Measurements from ENCODE around the gene SLC48A1.
"Not testable (repeated sequence)": the region's sequence is repeated elsewhere in the genome, so short reads cannot be mapped to it uniquely, and the experiment has no call there.

The SLC48A1 gene

GRCh38 chr12:47813511-47814196, 40.6 kb downstream of the SLC48A1 start:
- DNase-seq, result no peak

DNA sequence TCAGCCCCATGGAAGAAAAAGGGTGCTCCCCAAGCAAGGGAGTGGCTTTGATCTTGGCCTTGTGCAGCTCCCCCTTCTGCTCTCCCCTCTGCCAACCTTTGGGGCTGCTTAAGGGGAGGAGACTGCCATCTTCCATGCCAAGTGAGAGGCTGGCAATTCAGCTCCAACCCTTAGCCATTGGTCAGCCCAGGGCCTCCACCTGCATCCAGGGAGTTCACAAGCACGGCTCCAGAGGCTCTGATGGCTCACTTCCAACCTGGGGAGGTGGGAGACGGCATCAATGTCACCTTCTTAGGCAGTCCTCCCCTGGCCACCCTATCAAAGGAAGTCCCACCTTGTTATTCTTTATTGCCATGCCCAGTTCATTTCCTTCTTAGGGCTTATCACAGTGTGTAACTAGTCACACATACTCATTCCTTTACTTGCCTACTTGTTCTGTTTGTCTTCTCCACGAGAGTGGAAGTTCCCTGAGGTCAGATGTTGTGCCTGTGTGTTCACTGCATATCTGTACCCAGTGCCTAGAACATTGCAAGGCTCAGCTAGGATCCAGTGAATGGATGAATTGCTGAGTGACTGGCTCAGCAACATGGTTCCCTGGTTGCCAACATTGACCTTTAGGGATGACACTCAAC, 41.6 kb downstream of the SLC48A1 start:
- DNase-seq, result peak; percentile 42

GRCh38 chr12:47815447-47815846, 42.4 kb downstream of the SLC48A1 start:
- DNase-seq, result not testable (repeated sequence)

DNA sequence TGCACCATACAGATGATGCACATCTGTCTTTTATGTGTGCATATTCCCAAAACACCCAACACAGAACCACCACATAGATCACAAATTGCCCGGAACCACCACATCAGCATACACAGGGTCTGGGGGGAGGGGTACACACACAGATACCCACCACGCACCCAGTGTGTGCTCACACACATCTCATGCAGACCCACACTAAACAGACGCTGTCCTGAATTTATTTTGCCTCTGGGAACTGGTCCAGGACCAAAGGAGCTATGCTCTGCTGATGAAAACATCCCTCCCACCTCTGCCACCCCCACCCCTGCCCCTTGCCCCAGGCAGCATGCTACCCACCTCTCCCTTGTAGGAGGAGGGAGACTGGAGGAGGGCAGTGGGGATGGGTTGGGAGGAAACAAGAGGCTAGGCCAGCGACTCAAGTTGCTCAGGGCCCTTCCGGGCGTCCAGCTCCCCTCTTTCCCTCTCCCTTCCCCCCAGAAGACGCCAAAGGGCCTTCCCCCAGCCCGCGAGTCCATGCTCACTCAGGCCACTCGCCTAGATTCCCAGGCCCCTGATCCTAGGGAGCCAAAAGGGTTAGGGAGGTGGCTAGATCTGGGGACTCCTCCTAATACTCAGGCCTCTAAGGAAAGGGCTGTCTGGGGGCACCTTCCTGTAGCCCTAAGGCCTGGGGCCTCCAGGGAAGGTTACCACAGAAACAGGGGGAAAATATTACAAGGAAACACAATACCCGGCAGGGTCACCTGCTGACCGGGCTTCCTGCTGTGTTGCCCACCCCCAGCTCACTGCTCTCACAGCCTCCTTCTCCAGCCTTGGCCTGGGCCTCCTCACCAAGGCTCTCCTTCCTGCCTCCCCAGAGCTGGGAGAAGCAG, 43.6 kb downstream of the SLC48A1 start:
- peak; percentile 49 for DNase-seq

GRCh38 chr12:47817272-47818006, 44.4 kb downstream of the SLC48A1 start:
- DNase-seq, result no peak

- no peak for DNase-seq
These were observed 45.0 kb downstream of the SLC48A1 start for GRCh38 chr12:47818007-47818376.

DNA sequence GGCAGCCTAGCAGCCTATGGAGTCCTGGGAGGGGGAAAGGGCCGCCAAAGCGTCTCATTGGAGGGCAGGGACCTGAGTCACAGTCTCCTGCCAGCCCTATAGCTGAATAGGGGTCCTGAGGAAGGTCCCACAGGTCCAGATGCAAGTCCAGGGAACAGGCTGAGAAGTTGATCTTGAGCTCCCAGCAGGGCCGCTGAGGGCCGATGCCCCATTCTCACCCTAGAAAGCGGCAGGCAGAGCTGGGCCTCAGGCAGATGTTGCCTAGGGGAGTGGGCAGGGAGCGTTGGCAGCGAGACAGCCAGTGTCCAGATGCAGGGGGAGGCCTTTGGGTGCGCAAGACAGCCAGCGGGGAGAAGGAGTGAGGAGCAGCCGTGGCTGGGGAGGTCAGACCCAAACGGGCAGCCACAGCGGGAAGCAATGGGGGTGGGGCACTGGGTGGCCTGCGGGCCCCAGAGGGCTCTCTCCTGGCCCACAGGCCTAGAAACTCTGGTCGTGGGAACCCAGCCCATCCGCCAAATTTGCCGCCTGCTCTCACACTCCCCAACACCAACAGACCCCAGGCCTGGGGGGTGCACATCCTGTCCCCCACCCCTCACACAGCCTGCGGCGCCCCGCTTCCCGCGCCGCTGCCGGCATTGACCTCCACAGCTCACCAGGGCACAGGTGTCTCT, 45.6 kb downstream of the SLC48A1 start:
- peak; percentile 69 for DNase-seq

DNA sequence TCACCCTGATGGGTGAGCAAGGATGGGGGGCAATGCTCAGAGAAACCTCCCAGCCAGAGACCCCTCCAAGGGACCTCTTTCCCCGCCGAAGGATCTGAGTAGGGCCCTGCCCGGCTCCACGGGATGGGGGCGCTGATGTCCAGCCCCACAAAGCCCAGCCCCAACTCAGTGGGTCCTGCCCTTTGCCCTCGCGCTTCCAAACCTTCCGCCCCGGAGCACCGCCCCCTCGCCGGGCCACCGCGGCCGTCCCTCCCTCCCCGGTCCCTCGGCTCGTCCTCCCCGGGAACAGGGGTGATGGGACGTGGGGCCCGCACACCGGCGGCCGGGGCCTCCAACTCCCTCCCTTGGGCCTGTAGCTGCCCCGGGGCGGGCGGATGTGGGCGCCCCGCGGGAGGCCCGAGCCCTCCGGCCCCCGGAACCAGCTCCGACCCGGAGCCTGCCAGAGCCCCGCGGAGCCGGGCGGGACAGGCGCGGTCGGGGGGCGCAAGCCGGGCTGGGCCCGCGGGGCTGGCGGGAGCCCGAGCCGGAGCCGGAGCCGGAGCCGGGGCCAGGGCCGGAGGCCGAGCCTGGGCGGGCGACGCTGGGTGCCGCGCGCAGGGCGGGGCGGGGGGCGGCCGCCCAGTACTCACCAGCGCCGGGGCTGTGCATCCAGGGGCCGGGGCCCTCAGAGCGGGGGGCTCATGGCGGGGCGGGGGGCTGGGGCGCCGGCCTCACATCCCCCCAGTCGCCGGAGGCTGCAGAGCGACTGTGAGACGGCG, 46.3 kb downstream of the SLC48A1 start:
- DNase-seq, result peak; percentile 79

DNA sequence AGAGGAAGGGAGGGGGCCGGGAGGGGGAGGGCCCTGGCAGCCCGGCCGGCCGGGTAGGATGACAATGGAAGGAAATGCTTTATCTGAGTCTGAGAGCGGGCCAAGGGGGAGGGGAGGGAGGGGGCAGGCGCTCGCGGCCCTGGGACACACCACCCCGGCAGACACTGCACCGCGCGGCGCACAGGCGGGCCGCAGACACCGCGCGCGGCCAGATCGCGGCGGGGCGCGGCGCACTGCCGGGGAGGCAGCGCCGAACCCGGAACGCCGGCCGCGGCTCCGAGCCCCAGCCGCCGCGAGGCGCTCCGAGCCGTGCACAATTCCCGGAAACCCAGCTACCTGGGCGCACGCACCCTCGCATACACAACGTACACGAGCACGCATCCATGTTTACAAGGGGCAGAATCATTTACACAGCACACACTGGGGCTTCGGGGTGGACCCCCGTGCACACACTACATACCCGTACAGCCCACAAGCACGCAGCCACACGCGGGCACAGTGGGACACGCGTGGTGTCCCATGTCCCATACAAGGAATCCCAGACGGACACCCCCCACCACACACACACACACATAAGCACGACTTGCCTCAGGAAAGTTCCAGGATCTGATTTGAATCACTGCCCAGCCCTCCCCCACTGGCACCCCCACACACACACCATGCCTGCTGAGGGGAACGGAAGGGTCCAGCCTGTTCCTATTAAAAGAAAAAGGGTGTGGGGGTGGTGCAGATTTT, 47.0 kb downstream of the SLC48A1 start, which contains the start of gene HDAC7:
HDAC7 (minus strand) TSS at position 8 of the 735 bp plus-strand sequence. CDS start 118 bp downstream, outside the sequence.
- DNase-seq, result peak; percentile 80

DNA sequence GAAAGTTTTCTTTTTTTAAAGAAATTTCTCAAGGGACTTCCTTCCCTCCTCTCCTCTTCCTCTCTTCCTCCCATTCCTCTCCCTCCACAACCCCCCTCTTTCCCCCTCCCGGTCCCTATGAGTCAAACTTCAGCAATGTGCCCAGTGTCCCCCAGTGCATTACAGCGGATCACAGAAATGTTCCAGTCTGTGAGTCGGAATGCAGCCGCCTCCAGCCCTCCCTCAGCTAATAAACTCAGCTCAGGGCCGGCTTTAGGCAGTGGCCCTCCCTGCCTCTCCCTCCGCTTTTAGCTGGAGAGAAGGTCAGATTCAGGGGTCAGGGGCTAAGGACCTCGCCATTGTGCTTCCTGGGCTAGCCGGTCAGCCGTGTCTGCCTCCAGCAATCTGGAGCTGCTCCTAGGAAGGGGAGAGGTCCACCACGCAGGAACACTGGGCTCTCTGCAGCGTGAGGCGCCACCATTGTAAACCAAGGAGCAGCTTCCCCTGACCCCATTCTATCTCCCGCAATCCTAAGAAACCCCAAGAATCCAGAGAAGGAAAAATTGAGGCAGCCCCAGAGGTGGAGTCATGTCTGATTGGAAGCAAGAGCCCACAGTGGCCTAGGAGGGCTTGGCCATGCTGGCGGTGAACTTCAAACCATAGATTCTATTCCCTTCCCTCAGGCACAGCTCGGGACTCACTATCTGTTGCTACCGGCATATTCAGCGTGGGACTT, 47.8 kb downstream of the SLC48A1 start:
- no peak for DNase-seq

DNA sequence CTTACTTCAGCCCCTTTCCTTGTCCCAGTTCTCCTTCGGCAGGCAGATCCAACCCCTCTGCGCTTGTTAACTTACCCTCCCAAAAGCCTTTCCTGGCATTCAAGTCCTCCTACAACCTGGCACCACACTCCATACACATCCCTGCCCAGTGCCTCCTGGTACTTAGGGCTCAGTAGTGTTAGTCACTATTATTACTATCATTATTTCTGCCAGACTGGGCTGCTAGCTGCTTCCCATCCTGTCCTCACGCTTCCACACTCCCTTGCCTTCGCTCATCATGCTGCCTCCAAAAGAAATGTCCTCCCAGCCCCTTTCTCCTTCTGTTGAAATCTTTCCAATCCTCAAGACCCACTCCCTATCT, 48.3 kb downstream of the SLC48A1 start:
- no peak for DNase-seq

- DNase-seq, result no peak
These were observed 49.4 kb downstream of the SLC48A1 start for GRCh38 chr12:47822401-47822800.

DNA sequence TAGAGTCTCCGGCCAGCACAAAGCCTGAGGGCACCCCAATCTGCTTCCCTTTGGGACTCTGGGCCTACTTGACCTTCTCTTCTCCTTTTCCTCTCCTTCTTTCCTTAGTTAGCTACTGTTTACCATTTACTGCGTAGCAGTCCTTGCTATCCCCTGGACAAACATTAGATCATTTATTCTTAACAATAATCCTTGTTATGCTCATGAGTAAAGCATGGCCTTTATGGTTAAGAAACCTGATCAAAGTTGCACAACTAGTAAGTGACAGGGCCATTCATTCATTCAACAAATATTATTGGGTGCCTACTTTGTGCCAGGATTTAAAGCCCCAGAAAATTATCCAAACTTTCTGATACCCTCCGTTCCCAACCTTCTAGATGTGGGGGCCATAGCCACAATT, 49.8 kb downstream of the SLC48A1 start:
- DNase-seq, result no peak

DNA sequence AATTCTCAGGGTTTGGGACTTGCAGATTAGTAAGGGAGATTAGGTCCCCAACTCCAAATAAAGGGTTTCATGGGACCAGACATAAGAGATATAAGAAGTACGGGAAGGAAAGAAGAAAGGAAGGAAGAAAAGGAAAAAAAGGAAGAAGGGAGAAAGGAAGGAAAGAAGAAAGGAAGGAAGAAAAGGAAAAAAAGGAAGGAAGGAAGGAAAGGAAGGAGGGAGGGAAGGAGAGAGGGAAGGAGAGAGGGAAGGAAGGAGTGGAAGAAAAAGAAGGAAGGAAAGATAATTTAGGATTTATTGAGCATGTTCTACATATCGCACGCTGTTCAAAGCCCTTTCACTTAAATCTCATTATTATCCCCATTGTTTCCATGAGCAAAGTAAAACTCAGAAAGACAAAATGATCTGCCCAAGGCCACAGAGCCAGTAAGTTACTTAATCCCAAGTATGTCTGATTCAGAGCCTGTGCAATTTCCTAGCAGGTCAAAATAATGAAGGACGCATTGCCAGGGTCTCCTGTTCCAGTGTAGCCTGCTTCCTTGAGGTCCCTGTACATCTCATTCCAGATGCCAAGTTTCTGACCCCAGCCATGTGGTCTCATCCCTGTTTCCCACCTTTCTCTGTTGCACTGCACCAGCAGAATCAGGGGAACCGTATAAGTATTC, 50.5 kb downstream of the SLC48A1 start:
- DNase-seq, result no peak

DNA sequence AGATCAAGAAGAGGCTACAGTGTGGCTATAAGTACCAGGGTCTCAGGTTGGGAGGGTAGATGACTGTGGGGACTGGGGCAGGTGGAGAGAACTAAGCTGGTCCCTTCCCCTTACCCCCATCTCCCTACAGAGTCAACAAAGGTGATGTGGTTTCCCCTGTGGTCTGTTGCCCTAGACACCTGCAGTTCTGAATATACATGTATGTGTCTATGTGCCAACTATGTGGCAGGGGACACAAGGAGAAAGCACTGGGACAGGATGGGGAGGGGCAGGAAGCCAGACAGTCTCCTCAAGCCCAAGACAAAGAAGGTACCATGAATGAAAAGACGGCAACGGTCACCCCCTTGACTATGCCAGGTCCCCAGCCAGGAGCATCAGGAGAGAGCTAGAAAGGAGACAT, 51.2 kb downstream of the SLC48A1 start:
- DNase-seq, result no peak

GRCh38 chr12:47824635-47825034, 51.6 kb downstream of the SLC48A1 start:
- no peak for DNase-seq

DNA sequence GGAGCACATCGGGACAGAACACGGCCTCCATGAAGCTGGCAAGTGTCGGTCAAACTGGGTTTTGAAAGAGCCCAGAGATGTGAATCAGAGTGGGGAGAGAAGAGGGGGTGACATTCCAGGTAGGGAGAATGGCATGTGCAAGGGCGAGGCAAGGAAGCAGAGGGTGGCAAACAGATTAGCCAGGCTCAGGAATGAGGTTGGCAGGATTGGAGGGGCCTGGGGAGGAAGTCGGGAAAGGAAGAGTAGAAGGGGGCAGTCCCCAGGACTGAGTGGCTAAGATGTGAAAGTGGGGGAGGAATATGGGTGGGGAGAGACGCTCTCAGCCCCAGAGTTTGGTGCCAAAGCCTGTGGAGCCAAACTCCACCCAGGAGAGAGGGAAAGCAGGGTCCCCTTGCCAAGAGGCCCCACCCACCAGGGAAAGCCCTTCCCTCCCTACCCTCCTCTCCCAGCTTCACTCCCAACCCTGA, 52.2 kb downstream of the SLC48A1 start:
- DNase-seq, result no peak

GRCh38 chr12:47828008-47828975, 55.3 kb downstream of the SLC48A1 start:
- no peak for DNase-seq
